MM.1S (cell line): ENCODE measurements around the gene TAB2.

Experiments used
- CTCF ChIP-seq: fragments of 300-600 bp; sonication (generic); IDR thresholded peaks from 2 replicates; pipeline ENCODE4 v1.5.1; 2016; ENCODE audit warnings: antibody characterized with exemption, low read length, mixed read lengths
- EZH2 ChIP-seq: fragments of 300-600 bp; sonication (generic); optimal IDR thresholded peaks from 2 replicates; pipeline ENCODE3; 2017; ENCODE audit warnings: low read depth, mild to moderate bottlenecking, antibody characterized with exemption, low read length, mixed read lengths
- EZH2phosphoT487 ChIP-seq: fragments of 300-600 bp; sonication (generic); IDR thresholded peaks from 2 replicates; pipeline ENCODE4 v1.6.1; 2018; ENCODE audit warnings: antibody characterized with exemption, low read length

- no peak for TF ChIP-seq EZH2phosphoT487
- no peak for TF ChIP-seq CTCF
- TF ChIP-seq EZH2 = no peak
These were observed 75.6 kb downstream of the TAB2 start for GRCh38 chr6:149393002-149393679.
